ENCODE results near the gene ITGB2.

Gene ITGB2

DNA sequence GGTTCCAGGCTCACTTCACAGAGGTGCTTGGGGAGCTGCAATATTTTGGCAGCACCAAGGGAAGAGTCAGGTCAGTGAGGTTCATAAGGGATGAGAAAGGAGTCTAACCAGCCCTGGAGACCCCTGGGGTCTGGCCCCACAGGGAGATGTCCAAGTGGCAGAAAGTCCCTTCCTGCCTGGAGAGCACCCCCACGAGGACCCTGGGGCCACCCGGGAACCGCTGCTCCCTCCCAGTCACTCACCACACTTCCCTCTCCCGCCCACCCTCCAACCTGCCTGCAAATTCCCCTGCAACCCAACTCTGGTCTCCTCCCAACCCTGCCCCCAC is 6.5 kb upstream of the ITGB2 start:
- Histone ChIP-seq H4K20me1 (ENCODE audit: insufficient read depth) (no peaks in the 10 kb centered on the region), H3K4me3 (IDR thresholded peaks at IDR 0.05; ENCODE audit: insufficient read depth, low read depth, low read length) (no peak overlapping the region), H3K27me3 (ENCODE audit: insufficient read depth, low read depth) (peaks cover 92% of the 10 kb centered on the region), H3K36me3 (ENCODE audit: insufficient read depth) (no peaks in the 10 kb centered on the region), H3K27ac (no peak overlapping the region), H3K9ac (no peak overlapping the region), H3K79me2 (ENCODE audit: insufficient read depth, low read depth) (no peaks in the 10 kb centered on the region), H3K4me1 (ENCODE audit: low read depth, poor library complexity, severe bottlenecking) (no peaks in the 10 kb centered on the region), H2AFZ (ENCODE audit: low read depth) (no peak overlapping the region), H3K4me2 (no peak overlapping the region)
- TF ChIP-seq, protein P1, sequence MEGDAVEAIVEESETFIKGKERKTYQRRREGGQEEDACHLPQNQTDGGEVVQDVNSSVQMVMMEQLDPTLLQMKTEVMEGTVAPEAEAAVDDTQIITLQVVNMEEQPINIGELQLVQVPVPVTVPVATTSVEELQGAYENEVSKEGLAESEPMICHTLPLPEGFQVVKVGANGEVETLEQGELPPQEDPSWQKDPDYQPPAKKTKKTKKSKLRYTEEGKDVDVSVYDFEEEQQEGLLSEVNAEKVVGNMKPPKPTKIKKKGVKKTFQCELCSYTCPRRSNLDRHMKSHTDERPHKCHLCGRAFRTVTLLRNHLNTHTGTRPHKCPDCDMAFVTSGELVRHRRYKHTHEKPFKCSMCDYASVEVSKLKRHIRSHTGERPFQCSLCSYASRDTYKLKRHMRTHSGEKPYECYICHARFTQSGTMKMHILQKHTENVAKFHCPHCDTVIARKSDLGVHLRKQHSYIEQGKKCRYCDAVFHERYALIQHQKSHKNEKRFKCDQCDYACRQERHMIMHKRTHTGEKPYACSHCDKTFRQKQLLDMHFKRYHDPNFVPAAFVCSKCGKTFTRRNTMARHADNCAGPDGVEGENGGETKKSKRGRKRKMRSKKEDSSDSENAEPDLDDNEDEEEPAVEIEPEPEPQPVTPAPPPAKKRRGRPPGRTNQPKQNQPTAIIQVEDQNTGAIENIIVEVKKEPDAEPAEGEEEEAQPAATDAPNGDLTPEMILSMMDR (conservative IDR thresholded peaks at IDR 0.05; ENCODE audit: low read depth, low read length): no peak

DNA sequence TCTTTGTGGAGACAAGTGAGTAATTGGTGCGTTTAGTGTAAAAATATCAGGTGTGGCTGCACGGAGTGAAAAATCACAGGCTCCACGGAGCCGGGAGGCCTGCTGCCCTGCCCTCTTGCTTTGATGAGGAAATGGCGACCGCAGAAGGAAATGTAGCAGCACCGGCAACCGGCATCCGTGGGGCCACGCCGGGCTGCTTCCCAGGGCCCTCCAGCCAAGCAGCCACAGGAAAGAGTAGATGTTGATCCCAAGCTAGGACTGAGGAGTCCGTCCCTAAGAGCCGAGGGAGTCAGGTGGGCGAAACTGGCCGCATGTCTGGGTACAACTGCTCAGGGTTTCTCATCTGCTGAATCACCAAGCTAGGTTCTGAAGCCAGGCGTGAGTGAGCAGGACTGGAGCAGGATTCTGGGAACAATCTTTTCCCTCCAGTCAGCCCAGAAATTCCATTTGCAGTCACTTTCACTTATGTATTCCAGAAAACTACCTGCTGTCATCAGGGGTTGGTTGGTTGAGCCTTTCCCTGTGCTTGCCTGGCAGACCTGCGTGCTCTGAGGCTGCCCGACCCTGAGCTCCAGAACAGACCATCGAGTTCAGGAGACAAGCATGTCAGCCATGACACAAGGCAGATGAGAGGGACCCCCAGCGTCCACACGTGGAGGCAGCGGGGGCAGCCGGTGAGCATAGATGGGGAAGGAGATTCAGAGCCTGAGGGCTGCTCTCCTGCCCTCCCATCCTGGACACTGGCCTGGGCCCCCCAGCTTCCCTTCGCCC is 5.8 kb upstream of the ITGB2 start:
- Histone ChIP-seq H3K9ac (no peak overlapping the region), H3K79me2 (ENCODE audit: insufficient read depth, low read depth) (no peaks in the 10 kb centered on the region), H3K27ac (no peak overlapping the region), H3K27me3 (ENCODE audit: insufficient read depth, low read depth) (peaks cover 97% of the 10 kb centered on the region), H4K20me1 (ENCODE audit: insufficient read depth) (no peaks in the 10 kb centered on the region), H3K4me1 (ENCODE audit: low read depth, poor library complexity, severe bottlenecking) (no peaks in the 10 kb centered on the region), H3K4me2 (no peak overlapping the region), H3K4me3 (IDR thresholded peaks at IDR 0.05; ENCODE audit: insufficient read depth, low read depth, low read length) (no peak overlapping the region), H3K36me3 (ENCODE audit: insufficient read depth) (no peaks in the 10 kb centered on the region), H2AFZ (ENCODE audit: low read depth) (no peak overlapping the region)
- TF ChIP-seq, protein P1 (conservative IDR thresholded peaks at IDR 0.05; ENCODE audit: low read depth, low read length): no peak

DNA sequence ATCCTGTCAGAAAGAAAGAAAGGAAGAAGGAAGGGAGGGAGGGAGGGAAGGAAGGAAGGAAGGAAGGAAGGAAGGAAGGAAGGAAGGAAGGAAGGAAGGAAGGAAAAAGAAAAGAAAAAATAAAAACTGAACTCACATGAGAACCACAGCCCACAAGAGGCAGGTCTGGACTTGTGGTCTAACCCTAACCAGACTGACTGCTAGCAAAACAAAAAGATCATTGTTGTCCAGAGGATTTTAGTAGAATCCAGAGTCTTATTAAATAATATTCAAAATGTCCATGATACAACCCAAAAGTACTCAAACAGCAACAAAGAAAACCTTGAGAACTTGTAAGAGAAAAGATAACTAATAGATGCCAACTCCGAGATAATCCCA is 4.7 kb upstream of the ITGB2 start:
- H4K20me1 ChIP-seq (ENCODE audit: insufficient read depth): no peaks in the 10 kb centered on the region
- TF ChIP-seq, protein P1 (conservative IDR thresholded peaks at IDR 0.05; ENCODE audit: low read depth, low read length): no peak
- H3K36me3 ChIP-seq (ENCODE audit: insufficient read depth): no peaks in the 10 kb centered on the region
- no peaks in the 10 kb centered on the region for H3K79me2 ChIP-seq (ENCODE audit: insufficient read depth, low read depth)
- H3K27ac ChIP-seq: no peak overlapping the region
- no peak overlapping the region for H3K4me3 ChIP-seq (IDR thresholded peaks at IDR 0.05; ENCODE audit: insufficient read depth, low read depth, low read length)
- no peak overlapping the region for H2AFZ ChIP-seq (ENCODE audit: low read depth)
- no peaks in the 10 kb centered on the region for H3K4me1 ChIP-seq (ENCODE audit: low read depth, poor library complexity, severe bottlenecking)
- H3K4me2 ChIP-seq: no peak overlapping the region
- H3K9ac ChIP-seq: no peak overlapping the region
- H3K27me3 ChIP-seq (ENCODE audit: insufficient read depth, low read depth): peaks cover 98% of the 10 kb centered on the region

DNA sequence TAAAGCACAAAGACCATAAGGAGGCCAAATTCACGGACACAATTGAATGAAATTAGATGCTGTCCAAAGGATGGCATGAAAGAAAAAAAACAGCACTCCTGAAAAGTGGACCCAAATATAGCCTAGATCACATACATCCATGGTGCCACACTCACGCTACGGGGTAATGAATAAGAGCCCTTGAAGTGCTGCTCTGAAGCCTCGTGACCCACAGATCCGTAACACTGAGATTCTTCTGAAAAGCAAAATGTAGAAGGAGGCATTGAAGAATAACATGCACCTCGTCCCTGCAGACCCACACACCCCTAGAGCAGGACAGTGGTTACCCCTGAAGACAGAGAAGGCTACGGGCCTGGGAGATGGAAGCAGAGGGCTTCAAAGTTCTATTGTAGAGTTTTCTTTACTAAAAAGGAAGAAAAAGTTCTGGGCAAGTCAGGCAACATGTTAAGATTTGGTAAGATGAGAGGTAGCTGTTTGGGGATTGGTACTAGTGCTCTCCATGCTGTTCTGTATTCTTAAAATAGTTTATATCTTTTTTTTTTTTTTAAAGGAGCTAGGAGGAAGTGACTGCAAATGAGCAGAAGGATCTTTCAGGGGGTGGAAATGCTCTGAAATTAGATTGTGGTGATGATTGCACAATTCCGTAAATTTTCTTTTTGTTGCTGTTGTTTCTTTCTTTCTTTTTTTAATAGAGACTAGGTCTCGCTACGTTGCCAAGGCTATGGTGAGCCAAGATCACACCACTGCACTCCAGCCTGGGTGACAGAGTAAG is 4.1 kb upstream of the ITGB2 start:
- TF ChIP-seq, protein P1 (conservative IDR thresholded peaks at IDR 0.05; ENCODE audit: low read depth, low read length): no peak
- H2AFZ ChIP-seq (ENCODE audit: low read depth): no peak overlapping the region
- no peaks in the 10 kb centered on the region for H3K36me3 ChIP-seq (ENCODE audit: insufficient read depth)
- H3K4me1 ChIP-seq (ENCODE audit: low read depth, poor library complexity, severe bottlenecking): no peaks in the 10 kb centered on the region
- H3K79me2 ChIP-seq (ENCODE audit: insufficient read depth, low read depth): no peaks in the 10 kb centered on the region
- no peak overlapping the region for H3K27ac ChIP-seq
- no peak overlapping the region for H3K9ac ChIP-seq
- no peak overlapping the region for H3K4me2 ChIP-seq
- peaks cover 98% of the 10 kb centered on the region for H3K27me3 ChIP-seq (ENCODE audit: insufficient read depth, low read depth)
- H3K4me3 ChIP-seq (IDR thresholded peaks at IDR 0.05; ENCODE audit: insufficient read depth, low read depth, low read length): no peak overlapping the region
- H4K20me1 ChIP-seq (ENCODE audit: insufficient read depth): no peaks in the 10 kb centered on the region

All from KMS-11 (cell line).